Kidney capillary endothelial cell (primary cell): ENCODE measurements around the gene RIPPLY3.
"Not testable (repeated sequence)": the region's sequence is repeated elsewhere in the genome, so short reads cannot be mapped to it uniquely, and the experiment has no call there.

Source experiments
- DNase-seq: peaks from one replicate; pipeline ENCODE4 v3.0.0-alpha.2; 2018; ENCODE audit warnings: low spot score

Gene RIPPLY3

GRCh38 chr21:36981049-36981391 lies 25.5 kb upstream of the RIPPLY3 start:
- no peak for DNase-seq

DNA sequence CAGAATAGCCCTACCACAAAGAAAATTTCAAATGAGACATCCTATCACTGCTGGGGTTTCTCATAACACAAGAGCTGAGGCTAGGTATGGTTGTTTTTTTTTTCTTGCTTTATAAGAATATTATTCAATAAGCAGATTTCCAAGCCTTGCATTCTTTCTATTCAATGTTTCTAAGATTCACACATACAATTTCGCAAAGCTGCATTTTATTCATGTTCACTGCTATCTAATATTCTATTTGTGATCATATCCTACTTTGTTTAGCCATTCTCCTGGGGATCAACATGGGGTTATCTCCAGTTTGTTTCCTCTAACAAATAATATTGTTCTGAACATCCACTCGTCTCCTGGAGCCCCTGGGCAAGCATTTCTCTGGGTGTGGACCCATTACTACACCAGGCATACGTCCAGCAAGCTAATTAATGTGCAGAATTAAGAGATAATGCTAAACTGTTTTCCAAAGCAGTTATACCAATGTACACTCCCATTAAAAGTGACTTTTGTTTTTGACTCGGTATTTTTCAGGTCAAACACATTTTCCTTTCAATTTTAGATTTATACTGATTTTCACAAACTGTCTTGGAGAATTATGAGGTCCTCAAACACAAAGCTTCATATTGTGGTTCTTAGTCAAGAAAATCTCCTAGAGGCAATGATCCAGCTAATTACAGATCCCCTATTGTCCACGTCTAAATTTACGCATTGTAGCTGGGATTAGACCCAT lies 24.4 kb upstream of the RIPPLY3 start:
- DNase-seq, result no peak

DNA sequence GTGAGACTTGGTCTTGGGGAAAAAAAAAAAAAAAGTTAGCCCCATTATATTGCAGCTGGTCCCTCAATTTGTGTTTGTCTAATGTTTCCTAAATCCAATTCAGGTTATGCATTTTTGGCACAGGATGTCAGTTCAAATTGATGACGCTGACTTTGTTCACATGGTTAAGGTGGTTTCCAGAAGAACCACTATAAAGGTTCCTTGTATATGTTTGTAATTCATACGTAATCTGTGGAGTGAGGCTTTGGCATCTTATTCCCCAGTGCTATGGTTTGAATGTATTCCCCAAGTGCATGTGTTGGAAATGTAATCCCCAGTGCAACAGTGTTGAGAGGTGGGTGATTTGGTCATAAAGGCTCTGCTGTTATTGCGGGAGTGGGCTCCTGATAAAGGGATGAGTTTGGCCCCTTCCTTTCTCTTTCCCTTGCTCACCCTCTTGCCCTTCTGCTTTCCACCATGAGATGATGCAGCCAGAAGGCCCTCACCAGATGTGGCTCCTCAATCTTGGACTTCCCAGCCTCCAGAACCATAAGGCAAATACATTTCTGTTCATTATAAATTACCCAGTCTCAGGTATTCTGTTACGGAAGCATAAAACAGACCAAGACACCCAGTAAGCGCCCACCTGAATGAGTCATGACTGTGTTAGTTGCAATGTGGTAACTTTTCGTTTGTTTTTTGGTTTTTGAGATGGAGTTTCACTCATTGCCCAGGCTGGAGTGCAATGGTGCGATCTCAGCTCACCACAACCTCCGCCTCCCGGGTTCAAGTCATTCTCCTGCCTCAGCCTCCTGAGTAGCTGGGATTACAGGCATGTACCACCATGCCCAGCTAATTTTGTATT lies 20.5 kb upstream of the RIPPLY3 start:
- DNase-seq, result no peak

DNA sequence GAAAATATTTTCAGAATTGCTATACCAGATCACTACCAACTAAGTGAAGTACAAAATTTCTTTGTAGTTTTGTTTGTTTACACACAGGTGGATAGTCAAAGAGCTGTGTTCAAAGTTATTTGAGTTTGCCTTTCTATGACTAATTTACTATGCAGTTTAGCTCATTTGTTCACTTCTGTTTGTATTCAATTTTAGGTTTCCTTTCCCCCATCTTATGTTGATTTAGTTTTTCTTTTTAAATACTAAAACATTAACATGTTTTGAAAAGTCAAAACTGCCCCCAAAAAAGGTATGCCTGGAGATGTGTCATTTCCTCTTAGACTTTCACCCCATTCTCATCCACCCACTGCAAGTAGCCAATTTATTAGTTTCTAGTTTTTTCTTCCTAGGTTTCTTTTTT lies 18.7 kb upstream of the RIPPLY3 start:
- DNase-seq, result no peak

DNA sequence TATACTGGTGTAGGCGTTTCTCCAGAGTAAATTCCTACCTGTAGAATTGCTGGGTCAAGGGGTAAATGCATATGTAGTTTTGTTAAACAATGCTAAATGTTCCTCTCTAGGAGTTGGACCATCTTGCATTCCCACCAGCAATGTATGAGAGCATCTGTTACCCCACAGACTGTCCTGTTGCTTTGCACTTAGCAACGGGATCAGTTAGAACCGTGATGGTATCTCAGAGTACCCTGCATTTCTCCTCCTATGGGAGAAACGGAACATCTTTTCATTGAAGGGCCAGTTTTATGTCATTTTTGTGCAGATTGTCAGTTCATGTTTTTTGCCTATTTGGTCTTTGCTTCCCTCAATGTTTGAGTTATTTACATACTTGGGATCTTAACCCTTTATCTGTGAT lies 18.0 kb upstream of the RIPPLY3 start:
- DNase-seq, result no peak

DNA sequence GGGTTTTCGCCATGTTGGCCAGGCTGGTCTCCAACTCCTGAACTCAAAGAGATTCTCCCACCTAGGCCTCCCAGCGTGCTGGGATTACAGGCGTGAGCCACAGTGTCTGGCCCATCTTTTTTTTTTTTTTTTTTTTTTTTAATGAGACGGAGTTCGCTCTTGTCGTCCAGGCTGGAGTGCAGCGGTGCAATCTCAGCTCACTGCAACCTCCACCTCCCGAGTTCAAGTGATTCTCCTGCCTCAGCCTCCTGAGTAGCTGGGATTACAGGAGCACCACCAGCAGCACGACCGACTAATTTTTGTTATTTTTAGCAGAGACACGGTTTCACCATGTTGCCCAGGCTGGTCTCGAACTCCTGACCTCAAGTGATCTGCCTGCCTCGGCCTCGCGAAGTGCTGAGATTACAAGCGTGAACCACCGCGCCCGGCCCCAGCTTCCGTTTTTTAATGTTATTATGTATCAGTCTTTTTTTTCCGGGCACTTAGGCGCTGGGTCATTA lies 17.3 kb upstream of the RIPPLY3 start:
- DNase-seq, result not testable (repeated sequence)

DNA sequence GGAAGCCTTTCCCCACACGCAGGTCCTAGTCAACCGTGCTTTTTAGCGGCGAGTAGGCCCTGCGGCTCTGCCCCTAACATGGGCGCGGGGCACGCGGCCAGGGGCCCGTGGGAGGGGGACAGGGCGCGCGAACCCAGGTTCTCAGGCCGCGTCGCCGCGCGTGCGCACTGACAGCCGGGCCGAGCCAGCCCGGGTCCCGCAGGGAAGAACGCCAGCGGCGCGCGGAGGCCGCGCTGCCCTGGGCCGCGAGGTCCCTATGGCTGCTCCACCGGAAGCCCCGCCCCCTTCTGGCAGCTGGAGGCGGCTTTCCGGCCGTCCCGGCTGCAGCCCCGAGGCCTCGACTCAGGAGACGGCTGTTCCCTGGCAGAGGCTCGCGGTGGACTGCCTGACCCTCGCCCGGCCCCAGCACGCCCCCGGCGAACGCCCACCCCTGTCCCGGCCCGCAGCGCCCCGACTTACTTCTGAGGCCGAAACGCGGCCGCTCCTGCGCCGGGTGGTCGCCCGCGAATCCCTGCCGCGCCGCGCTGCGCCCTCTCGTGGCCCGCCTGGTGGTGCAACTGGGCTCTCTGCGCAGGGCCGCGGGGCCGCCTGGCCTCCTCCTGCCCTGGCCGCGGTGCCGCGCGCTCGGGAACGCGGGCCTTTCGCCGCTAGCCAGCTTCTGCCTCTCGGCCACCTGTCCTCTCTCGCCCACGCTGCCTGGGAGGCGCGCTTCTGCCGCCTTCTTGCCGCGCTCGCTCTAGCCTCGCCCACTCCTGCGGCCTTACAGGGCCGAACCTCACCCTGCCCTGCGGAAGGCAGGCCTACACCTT lies 16.6 kb upstream of the RIPPLY3 start:
- peak; percentile 85 for DNase-seq

GRCh38 chr21:36990508-36991205 lies 15.8 kb upstream of the RIPPLY3 start:
- DNase-seq, result no peak

DNA sequence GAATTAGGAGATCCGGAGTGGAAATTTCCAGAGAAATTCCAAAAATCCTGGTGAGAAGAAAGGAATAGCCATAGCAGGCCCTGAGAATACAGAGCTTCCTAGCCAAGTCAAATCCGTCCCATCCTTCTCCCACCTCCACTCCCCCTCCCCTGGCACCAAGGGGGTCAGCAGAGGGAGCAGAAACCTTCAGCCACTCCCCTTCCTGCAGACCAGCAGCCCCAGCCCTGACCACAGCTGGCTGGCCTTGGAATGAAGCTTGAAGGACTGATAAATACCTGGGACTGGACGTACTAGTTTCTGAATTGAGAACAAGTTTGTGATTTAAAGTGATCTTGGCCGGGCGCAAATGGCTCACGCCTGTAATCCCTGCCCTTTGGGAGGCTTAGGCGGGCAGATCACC lies 13.8 kb upstream of the RIPPLY3 start:
- DNase-seq, result no peak

DNA sequence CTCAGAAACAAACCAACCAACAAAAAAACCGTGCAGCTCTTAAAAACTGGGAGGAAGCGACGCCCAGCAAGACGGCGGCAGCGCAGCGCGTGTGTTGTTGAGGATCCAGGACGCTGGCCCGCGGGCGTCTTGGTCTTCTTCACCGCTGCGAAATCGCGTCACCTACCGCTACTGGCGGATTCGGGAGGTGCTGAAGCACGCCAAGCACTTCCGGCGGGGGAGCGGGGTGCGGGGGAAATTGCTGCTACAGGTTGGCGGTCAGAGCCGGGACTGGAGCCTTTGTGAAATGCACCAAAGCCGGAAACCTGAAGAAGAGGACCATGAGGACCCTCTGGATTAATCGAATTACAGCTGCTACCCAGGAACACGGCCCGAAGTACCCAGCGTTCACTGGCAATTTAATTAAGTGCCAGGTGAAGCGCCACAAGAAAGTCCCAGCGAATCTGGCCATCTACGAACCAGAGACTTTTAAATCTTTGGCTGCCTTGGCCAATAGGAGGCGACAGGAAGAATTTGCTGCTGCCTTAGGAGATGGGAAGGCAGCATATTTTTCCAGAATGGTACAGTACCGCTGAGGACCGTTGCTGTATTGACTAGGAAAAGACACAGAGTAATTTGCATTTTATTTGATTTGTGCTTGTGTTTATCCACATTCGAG lies 11.9 kb upstream of the RIPPLY3 start:
- DNase-seq, result no peak

- DNase-seq, result not testable (repeated sequence)
These were observed 11.2 kb upstream of the RIPPLY3 start for GRCh38 chr21:36995285-36995684.

DNA sequence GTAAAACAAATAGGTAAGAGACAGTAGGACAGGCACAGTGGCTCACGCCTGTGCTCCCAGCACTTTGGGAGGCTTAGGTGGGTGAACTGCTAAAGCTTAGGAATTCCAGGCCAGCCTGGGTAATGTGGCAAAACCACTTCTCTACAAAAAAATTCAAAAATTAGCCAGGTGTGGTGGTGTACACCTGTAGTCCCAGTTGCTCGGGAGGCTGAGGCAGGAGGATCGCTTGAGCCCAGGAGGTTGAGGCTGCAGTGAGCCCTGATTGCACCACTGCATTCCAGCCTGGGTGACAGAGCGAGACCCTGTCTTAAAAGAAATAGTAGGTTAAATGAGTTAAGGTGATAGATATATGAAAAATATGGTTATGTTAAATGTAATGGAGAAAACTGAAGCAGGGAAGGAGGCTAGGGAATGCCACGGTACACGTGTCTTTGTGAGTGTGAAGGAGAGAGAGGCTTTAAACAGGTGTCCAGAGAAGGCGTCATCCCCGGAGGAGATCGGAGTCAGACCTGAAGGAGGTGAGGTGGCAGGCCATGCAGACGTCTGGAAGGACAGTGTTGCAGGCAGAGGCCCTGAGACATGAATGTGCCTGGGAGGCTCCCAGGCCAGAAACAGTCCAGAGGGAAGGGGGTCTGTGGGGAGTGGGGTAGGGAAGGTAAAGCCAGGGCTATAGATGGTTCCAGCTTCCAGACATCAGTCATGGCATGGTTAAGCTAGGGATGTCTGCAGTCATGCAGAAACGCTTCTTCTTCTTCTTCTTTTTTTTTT lies 7.2 kb upstream of the RIPPLY3 start:
- no peak for DNase-seq

DNA sequence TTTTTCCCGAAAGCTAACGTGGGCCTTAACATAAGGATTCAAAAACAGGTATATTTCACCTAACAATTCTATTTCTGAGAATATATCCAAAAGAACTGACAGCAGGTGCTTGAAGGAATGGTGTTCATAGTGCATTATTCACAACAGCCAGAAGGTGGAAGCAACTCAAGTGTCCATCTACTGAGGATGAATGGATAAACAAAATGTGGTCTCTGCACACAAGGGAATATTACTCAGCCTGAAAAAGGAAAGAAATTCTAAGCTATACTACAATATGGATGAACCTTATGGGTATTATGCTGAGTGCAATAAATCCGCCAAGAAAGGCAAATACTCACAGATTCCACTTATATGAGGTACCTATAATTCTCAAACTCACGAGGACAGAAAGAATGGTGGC lies 6.1 kb upstream of the RIPPLY3 start:
- DNase-seq, result no peak

- no peak for DNase-seq
These were observed 5.1 kb upstream of the RIPPLY3 start for GRCh38 chr21:37001441-37001840.

DNA sequence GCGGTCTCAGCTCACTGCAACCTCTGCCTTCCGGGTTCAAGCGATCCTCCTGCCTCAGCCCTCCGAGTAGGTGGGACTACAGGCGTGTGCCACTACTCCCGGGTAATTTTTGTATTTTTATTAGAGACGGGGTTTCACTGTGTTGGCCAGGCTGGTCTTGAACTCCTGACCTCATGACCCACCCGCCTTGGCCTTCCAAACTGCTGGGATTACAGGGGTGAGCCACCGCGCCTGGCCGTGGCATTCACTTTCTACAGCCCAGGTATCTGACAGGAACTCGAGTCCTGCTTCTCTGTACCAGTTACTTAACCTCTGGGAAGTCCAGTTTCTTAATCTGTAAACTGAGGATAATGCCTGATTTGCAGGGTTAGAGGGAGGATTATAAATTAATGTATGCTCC lies 3.7 kb upstream of the RIPPLY3 start:
- DNase-seq, result not testable (repeated sequence)

- not testable (repeated sequence) for DNase-seq
These were observed 2.6 kb upstream of the RIPPLY3 start for GRCh38 chr21:37003917-37004316.

GRCh38 chr21:37005548-37006485 lies 685 bp upstream of the RIPPLY3 start:
- no peak for DNase-seq

- DNase-seq, result no peak
These were observed 2.2 kb downstream of the RIPPLY3 start for GRCh38 chr21:37008724-37009123.

GRCh38 chr21:37009740-37010341 lies 3.3 kb downstream of the RIPPLY3 start:
- DNase-seq, result peak; percentile 82
